ENCODE measurements around the gene HPGDS. TPM values are rescaled to one million over a fixed set of nuclear protein-coding genes. Genes with fewer than 3 reads are reported as not detected.

The HPGDS gene
- polyA plus RNA-seq, 1 of the 3 experiments (the other 2 are of a cell fraction) = not detected

DNA sequence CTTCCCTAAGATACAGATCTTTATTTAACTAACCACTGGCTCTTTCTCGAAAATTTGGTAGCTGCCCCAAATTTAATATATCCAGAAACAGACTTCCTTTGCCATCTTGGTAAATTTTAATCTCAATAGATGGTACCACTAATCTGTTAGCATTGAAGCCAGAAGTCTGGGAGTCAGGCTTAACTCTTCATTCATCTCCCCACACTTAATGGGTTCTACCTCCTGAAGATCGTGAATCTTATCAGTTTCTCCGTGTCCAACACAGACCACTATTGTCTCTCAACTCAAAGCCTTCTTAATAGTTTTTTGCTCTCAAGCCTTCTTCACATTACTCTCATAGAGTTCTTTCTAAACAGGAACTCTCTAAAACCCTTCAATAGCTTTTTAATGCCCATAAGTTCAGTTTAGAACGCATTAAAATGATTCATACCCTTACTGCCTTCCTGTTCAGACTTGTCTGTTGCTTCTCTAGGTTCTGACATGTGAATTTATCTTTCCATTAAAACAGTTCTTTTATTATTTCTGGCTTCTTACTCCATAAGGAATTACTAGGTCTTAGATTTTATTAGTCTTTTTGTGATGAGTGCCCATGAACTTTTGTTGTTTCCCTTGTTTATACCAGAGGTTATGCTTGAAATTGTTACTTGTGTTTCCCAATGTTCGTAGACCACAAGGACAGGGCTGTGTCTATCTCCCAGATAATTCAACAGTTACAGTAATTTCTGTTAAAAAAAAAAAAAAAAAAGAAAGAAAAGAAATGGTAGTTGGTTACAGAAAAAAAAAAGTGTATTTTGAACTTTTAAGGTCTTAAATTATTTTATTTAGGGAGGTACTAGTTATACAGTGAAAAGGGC lies 80.2 kb downstream of the HPGDS start:
- Histone ChIP-seq H3K9ac (no peak overlapping the region), H4K20me1 (ENCODE audit: insufficient read depth) (no peaks in the 10 kb centered on the region), H3K27ac (ENCODE audit: low read depth in 2 of 2, low read length in 1 of 2) (peak overlapping the region; percentile 28 to 66; a peak in 2 of 4 replicates), H3K4me2 (0 out of 2 replicates have a peak overlapping the region, but pooled peaks have one; percentile 3), H3K4me1 (ENCODE audit: control insufficient read depth in 1 of 2, insufficient read depth in 2 of 2, low read depth in 1 of 2, low read length in 1 of 2) (no peaks in the 10 kb centered on the region; a peak in 1 of 4 replicates), H3K9me2 (no peaks in the 10 kb centered on the region), H2AFZ (ENCODE audit: low read depth) (no peak overlapping the region), H3K36me3 (replicated peaks in 1 of 2; ENCODE audit: control insufficient read depth in 1 of 2, insufficient read depth in 2 of 2, low read length in 1 of 2) (peaks cover 71 to 72% of the 10 kb centered on the region in 2 experiments), H3F3A (replicated peaks; ENCODE audit: insufficient read depth) (peaks cover 19% of the 10 kb centered on the region), H3K9me3 (no peaks in the 10 kb centered on the region), H3K79me2 (ENCODE audit: insufficient read depth) (no peaks in the 10 kb centered on the region), H3K4me3 (ENCODE audit: low read depth in 2 of 2, low read length in 1 of 2) (no peak overlapping the region), H3K27me3 (ENCODE audit: insufficient read depth) (no peaks in the 10 kb centered on the region)
- WGBS (ENCODE audit: low lambda C conversion rate) = 53% methylated on average over 5 of the region's 5 CpGs
- no peak for DNase-seq
- ChIA-PET POLR2A (no interaction called here), CTCF (no interaction called here)
- TF ChIP-seq MEF2A (IDR thresholded peaks at IDR 0.05; ENCODE audit: borderline replicate concordance, low read depth) (no peak), EP300 (IDR thresholded peaks at IDR 0.05; ENCODE audit: borderline replicate concordance in 1 of 2, low read depth in 1 of 2, low read length in 1 of 2) (no peak), RXRA (IDR thresholded peaks at IDR 0.05; ENCODE audit: borderline replicate concordance, low read depth) (no peak), TEAD4 (IDR thresholded peaks at IDR 0.05; ENCODE audit: borderline replicate concordance, insufficient read depth) (no peak), RFX5 (IDR thresholded peaks at IDR 0.05; ENCODE audit: low read length) (no peak), CTCF (IDR thresholded peaks at IDR 0.05) (no peak), PBX3 (IDR thresholded peaks at IDR 0.05) (peak; percentile 31; the same call in 1 of the 2 replicates)

DNA sequence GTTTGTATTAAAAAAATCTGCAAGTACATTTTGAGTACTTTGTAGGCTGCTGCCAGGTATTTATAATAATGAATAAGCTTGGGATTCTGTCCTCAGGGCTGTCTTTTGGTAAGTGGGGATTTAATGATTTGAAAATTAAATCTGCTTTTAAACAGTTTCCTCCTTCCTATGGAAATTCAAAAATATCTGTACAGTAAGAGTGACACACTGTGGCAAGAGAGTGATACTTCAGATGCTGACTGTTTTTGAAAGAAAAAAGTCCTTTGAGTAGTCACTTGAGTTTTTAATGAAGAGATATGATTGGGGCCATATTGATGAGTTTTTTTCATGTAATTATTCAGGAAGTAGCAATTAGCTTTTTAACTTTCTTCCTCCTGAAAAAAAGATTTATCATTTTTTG lies 85.8 kb downstream of the HPGDS start:
- Histone ChIP-seq H3K27me3 (ENCODE audit: insufficient read depth) (no peaks in the 10 kb centered on the region), H3K9me3 (no peaks in the 10 kb centered on the region), H3K27ac (ENCODE audit: low read depth in 2 of 2, low read length in 1 of 2) (no peak overlapping the region), H3K4me1 (ENCODE audit: control insufficient read depth in 1 of 2, insufficient read depth in 2 of 2, low read depth in 1 of 2, low read length in 1 of 2) (no peaks in the 10 kb centered on the region; a peak in 1 of 4 replicates), H3K9ac (no peak overlapping the region), H3F3A (replicated peaks; ENCODE audit: insufficient read depth) (peaks cover 6% of the 10 kb centered on the region), H3K4me3 (ENCODE audit: low read depth in 2 of 2, low read length in 1 of 2) (no peak overlapping the region), H4K20me1 (ENCODE audit: insufficient read depth) (no peaks in the 10 kb centered on the region), H2AFZ (ENCODE audit: low read depth) (no peak overlapping the region), H3K36me3 (replicated peaks in 1 of 2; ENCODE audit: control insufficient read depth in 1 of 2, insufficient read depth in 2 of 2, low read length in 1 of 2) (peaks cover 57 to 62% of the 10 kb centered on the region in 2 experiments), H3K4me2 (no peak overlapping the region), H3K9me2 (no peaks in the 10 kb centered on the region), H3K79me2 (ENCODE audit: insufficient read depth) (no peaks in the 10 kb centered on the region)
- ChIA-PET POLR2A (no interaction called here), CTCF (interaction anchor here (0.9 to 1.4 kb wide), 3 partner anchors 9 to 88 kb away, joined by 3 read pairs; no protein-coding TSS in a partner anchor)
- no peak for DNase-seq
- TF ChIP-seq CTCF (IDR thresholded peaks at IDR 0.05) (peak; percentile 55), SIN3A (IDR thresholded peaks at IDR 0.05; ENCODE audit: borderline replicate concordance, low read depth, low read length) (no peak), RAD21 (IDR thresholded peaks at IDR 0.05; ENCODE audit: low read length) (peak; percentile 47), USF2 (IDR thresholded peaks at IDR 0.05; ENCODE audit: borderline replicate concordance, low read depth, low read length) (no peak)

All from SK-N-SH (cell line).